ENCODE results near the gene METTL18.

The METTL18 gene

GRCh38 chr1:169784102-169784501, 10.6 kb downstream of the METTL18 start:
- DNase-seq, result no peak

GRCh38 chr1:169782596-169782995, 12.1 kb downstream of the METTL18 start:
- DNase-seq, result no peak

DNA sequence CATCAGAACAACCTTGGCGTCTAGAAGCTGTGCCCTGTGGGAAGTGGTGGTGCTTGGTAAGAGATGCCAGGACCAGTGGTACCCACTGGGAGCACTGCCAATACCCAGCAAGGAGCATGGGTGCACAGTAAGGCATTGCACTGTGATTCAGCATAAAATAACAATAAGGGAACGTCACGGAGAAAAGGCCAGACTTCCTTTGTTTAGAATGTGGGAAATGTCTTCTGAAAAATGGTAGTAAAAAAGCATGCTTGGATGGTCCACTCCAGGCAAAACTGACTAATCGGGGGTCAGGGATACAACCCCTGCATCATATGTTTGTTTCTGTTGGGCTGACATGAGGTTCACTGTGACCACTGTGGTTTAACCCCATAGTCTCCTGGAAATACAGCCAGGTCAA, 14.7 kb downstream of the METTL18 start:
- no peak for DNase-seq

DNA sequence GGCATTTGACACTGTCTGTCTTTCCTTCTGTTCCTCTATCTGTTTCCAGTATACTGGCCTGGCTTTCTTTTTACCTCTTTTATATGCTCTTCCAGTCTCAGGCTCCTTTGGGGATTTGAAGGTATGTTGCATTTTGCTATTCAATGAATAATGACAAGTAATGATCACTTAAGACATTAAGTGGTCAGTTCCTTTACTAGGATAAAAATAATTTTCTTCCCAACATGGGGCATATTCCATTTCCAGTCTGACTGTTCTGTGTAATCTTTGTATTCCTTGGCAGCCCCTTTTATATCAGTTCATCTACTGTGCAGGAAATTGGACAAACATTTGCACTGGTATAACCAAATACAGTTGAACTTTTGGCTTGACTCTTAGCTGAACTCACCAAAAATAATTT, 15.6 kb downstream of the METTL18 start:
- DNase-seq, result no peak

DNA sequence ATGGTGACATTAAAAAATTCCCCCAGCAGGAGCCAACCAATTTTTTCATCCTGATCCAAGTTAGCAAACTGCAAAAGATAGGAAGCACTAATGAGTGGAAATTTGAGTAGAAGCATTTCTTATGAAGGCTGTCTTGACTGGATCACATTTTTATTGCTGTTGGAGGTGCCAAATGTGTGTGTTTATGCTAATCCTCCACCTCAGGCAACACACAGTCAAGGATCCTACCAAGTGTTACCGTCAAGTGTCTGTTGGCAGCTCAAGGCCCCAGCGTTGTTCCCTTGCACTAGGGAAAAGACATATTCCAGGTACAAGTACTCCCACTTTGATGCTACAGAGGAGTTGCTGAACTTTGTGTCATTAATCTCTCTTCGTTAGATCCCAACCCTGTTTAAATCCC, 18.3 kb downstream of the METTL18 start:
- no peak for DNase-seq

GRCh38 chr1:169768161-169768560, 26.5 kb downstream of the METTL18 start:
- no peak for DNase-seq

DNA sequence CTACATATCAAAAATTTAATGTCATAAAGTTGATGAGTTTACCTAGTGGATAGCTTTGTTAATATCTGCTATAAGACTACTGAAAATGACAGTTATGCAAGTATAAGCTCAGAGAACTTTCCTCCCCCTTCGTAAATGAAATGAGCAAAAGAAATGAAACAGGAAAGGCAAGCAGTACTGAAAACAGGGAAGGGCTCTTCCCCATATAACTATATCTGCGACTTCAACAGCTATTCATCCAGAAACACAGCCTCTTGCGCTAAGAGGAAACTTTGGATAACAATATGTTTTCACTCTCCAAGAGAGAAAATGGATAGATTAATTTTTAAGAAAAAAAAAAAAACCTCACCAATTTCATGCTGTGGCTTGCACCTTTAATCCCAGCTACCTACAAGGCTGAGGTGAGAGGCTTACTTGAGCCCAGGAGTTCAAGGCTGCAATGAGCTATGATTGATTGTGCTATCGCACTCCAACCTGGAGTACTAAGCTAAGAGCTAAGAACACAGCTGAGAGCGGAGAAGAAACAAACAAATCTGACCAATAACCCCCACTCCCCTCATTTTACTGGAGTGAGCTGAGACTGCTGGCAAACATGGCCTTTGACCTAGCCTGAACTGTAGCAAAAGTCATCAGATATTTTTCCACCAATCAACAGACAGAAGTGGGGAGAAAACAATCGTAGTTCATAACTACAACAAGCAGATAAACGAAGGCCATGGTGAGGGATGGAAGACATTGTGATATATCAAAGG, 29.0 kb downstream of the METTL18 start:
- DNase-seq, result no peak

- no peak for DNase-seq
These were observed 29.8 kb downstream of the METTL18 start for GRCh38 chr1:169764919-169765318.

DNA sequence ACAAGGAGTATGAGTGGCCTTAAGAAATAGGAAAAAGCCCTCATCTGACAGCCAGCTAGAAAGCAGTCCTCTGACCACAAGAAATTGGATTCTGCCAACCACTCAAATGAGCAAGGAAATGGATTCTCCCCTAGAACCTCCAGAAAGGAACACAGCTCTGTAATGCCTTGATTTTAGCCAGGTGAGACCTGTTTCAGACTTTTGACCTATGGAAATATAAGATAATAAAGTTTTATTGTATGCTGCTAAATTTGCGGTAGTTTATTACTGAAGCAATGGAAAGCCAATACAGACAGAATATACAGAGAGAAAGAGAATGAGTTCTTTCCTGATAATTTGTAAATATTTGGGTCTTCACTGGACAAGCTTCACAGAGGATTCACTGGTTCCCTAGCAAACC, 32.0 kb downstream of the METTL18 start:
- DNase-seq, result no peak

DNA sequence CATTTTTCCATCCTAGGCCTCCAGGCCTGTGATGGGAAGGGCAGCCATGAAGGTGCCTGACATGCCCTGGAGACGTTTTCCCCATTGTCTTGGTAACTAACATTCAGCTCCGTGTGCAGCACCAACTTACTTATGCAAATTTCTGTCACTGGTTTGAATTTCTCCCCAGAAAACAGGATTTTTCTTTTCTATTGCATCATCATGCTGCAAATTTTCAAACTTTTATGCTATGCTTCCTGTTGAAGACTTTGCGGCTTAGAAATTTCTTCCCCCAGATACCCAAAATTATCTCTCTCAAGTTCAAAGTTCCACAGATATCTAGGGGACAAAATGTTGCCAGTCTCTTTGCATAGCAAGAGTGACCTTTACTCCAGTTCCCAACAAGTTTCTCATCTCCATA, 35.7 kb downstream of the METTL18 start:
- DNase-seq, result no peak

- no peak for DNase-seq
These were observed 41.2 kb downstream of the METTL18 start for GRCh38 chr1:169753549-169753948.

GRCh38 chr1:169750041-169750440, 44.7 kb downstream of the METTL18 start:
- DNase-seq, result no peak

- no peak for DNase-seq
These were observed 48.2 kb downstream of the METTL18 start for GRCh38 chr1:169746550-169746949.

DNA sequence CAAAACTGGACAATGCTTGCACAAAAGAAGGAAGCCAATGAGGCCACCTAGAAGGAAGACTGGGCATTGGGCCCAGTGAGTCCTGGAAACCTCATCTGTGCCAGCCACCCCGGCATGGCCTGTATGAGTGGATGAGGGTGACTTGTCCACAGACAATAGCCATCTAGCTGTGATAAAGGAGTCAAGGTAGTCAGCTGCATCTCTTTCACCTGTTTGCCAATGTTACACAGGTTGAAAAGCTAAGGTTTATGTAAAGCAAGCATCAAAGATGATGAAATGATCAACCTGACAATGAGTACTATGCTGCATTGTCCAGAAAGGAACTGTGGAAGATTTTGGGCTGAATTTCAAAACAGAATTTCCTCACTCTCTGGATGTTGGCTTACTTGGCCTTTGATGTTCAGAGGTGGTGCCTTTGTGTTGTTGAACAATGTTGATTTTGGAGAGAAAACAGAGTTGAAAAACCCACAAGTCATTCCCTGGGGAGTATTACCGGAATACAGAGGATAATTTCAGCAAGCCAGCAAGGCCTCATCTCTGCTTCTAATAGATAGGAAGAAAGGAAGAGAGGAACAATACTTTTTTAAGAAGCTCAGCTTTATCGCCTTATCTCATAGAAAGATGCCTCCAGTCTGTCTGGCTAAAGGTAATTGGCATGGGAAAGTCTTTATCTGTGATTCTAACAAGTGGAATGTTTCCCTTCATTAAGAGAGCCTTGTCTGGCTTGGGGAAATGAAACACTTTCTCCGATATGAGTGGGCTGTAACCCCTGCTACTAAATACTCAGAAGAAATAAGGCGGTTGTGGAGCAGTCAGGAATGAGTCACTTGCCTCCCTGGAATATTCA, 49.5 kb downstream of the METTL18 start:
- DNase-seq, result no peak

All from stimulated activated CD4-positive, alpha-beta T cell treated with anti-CD3 and anti-CD28 coated beads, Interleukin-2, amount 100 ng/mL, for 48 hours (primary cell).